OCI-LY3 (cell line): ENCODE results near the gene SWSAP1.

Experiments
- CTCF ChIP-seq: fragments of 200-600, 300-600 bp; sonication (generic); IDR thresholded peaks from 2 replicates; pipeline ENCODE4 v1.5.1; 2014; ENCODE audit warnings: antibody characterized with exemption, low read length, low read depth
- EZH2phosphoT487 ChIP-seq: fragments of 200-600 bp; shearing (Covaris generic); IDR thresholded peaks from 2 replicates; pipeline ENCODE4 v1.6.1; 2018; ENCODE audit warnings: antibody characterized with exemption, mixed run types, low read depth

- TF ChIP-seq CTCF: no peak
- TF ChIP-seq EZH2phosphoT487: no peak
Measured at GRCh38 chr19:11349171-11349570, 25.3 kb upstream of the SWSAP1 start.
